GM12875 (cell line): ENCODE measurements around the gene SMG9.

ENCODE experiments used
- H3K4me3 ChIP-seq: one replicate; pipeline ENCODE4 v1.5.1; 2011; ENCODE audit warnings: low read depth, low read length, control low read depth
- TF ChIP-seq, protein P1 (sequence below): IDR thresholded peaks from 2 replicates; pipeline ENCODE4 v1.5.1; 2011; ENCODE audit warnings: low read depth, mild to moderate bottlenecking, control low read depth, inconsistent platforms, low read length, moderate library complexity, borderline replicate concordance; ENCODE audit not compliant: insufficient read depth

SMG9 gene

DNA sequence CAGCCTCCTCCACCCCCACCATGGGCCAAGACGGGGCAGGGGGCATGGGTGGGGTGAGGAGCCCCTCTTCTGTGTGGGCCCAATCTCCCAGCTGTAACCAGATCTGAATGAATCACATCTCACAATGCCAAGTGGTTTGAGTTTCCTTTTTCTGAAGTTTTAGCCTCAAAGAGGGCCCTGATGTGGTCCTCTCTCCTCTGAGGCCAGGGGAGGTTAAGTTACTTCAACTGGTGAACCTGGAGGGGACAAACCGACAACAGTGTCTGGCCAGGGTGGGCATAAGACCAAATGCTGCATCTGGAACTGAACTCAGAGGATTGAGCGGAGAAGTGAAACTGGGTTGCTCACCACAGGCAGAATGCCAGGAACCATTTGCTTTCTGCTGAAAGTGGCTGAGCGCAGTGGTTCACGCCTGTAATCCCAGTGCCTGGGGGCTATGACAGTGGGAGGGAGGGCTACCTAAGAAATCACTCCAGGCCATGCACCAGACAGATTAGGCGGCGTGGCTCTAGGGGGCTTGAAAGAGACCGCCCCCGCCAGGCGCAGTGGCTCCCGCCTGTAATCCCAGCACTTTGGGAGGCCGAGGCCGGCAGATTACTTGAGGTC lies 54.3 kb downstream of the SMG9 start:
- no peak overlapping the region for H3K4me3 ChIP-seq
- TF ChIP-seq, protein P1, sequence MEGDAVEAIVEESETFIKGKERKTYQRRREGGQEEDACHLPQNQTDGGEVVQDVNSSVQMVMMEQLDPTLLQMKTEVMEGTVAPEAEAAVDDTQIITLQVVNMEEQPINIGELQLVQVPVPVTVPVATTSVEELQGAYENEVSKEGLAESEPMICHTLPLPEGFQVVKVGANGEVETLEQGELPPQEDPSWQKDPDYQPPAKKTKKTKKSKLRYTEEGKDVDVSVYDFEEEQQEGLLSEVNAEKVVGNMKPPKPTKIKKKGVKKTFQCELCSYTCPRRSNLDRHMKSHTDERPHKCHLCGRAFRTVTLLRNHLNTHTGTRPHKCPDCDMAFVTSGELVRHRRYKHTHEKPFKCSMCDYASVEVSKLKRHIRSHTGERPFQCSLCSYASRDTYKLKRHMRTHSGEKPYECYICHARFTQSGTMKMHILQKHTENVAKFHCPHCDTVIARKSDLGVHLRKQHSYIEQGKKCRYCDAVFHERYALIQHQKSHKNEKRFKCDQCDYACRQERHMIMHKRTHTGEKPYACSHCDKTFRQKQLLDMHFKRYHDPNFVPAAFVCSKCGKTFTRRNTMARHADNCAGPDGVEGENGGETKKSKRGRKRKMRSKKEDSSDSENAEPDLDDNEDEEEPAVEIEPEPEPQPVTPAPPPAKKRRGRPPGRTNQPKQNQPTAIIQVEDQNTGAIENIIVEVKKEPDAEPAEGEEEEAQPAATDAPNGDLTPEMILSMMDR, result no peak

- H3K4me3 ChIP-seq, result peak overlapping the region; percentile 23
- TF ChIP-seq, protein P1, result no peak
These were observed 55.0 kb downstream of the SMG9 start for GRCh38 chr19:43699506-43700394.

DNA sequence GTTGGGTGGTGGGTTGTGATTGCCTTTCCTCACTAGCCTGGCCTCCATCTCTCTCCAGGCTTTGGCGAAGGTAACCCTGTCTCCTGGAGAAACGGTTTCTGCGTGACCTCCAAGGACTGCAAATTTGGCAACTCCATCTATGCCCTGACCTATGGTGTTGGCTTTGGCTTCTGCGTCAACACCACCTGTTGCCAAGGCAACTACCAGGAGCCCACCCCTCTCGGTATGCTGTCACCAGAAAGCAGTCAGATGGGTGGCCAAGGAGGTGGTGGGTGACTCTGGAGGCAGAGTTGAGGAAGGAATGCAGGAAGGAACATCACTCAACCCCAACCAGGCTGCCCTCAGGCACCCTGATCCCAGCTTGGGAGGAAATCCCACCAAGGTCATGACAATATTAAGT lies 57.5 kb downstream of the SMG9 start:
- TF ChIP-seq, protein P1, result no peak
- H3K4me3 ChIP-seq, result no peak overlapping the region

DNA sequence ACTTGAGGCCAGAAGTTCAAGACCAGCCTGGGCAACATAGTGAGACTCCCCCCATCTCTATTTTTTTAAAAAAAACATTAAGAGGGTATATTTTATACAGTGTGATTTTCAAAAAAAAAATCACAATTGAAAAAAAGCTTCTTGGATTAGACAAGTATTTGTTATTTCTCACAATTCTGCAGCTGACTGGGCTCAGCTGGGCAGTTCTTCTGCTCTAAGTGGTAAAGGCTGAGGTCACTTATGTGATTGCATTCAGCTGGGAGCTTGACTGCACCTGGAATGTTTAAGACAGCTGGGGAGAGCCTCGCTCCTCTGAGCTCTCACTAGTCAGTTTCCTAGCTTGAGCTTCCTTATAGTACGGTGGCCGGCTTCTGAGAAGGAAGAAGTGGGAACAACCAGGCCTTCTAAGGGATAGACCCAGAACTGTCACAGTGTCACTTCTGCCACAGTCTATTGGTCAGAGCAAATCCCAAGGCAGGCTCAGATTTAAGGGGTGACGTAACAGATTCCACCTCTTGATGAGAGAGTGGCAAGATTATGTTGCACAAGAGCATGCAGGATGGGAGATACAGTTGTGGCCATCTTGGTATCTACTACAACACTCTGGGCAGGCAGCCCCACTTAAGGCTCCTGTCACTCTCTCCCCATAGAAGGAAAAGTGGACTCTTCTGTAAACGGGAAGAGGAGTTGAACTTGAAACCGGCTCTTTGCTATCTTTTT lies 58.6 kb downstream of the SMG9 start:
- TF ChIP-seq, protein P1, result no peak
- H3K4me3 ChIP-seq, result no peak overlapping the region

GRCh38 chr19:43694553-43694952 lies 60.2 kb downstream of the SMG9 start:
- H3K4me3 ChIP-seq, result no peak overlapping the region
- TF ChIP-seq, protein P1, result no peak

GRCh38 chr19:43692877-43693276 lies 61.9 kb downstream of the SMG9 start:
- H3K4me3 ChIP-seq, result no peak overlapping the region
- TF ChIP-seq, protein P1, result no peak
